NCI-H1092 treated with DMSO at 0.1 percent for 48 hours (cell line): ENCODE data around the gene TRIM17.
"Not testable (repeated sequence)": the region's sequence is repeated elsewhere in the genome, so short reads cannot be mapped to it uniquely, and the experiment has no call there.

Experiments used
- DNase-seq: peaks from one replicate; lab custom pipeline; 2025; lab: John Stamatoyannopoulos, UW

The TRIM17 gene

GRCh38 chr1:228448372-228448771 lies 31.7 kb upstream of the TRIM17 start:
- DNase-seq, result no peak

- DNase-seq, result no peak
These were observed 30.2 kb upstream of the TRIM17 start for GRCh38 chr1:228446852-228447251.

GRCh38 chr1:228445843-228446650 lies 29.4 kb upstream of the TRIM17 start:
- peak; percentile 41 for DNase-seq

GRCh38 chr1:228445490-228445842 lies 28.8 kb upstream of the TRIM17 start:
- peak; percentile 41 for DNase-seq

- DNase-seq, result no peak
These were observed 26.7 kb upstream of the TRIM17 start for GRCh38 chr1:228443395-228443794.

- DNase-seq, result no peak
These were observed 24.3 kb upstream of the TRIM17 start for GRCh38 chr1:228440761-228441500.

- no peak for DNase-seq
These were observed 21.6 kb upstream of the TRIM17 start for GRCh38 chr1:228438266-228438665.

GRCh38 chr1:228437424-228437962 lies 20.8 kb upstream of the TRIM17 start:
- DNase-seq, result no peak

- DNase-seq, result no peak
These were observed 18.0 kb upstream of the TRIM17 start for GRCh38 chr1:228434689-228435088.

- not testable (repeated sequence) for DNase-seq
These were observed 16.8 kb upstream of the TRIM17 start for GRCh38 chr1:228433337-228434053.

- DNase-seq, result no peak
These were observed 13.6 kb upstream of the TRIM17 start for GRCh38 chr1:228430243-228430642.

- DNase-seq, result no peak
These were observed 13.0 kb upstream of the TRIM17 start for GRCh38 chr1:228429698-228430097.

GRCh38 chr1:228429007-228429406 lies 12.3 kb upstream of the TRIM17 start:
- peak; percentile 27 for DNase-seq

GRCh38 chr1:228428412-228428811 lies 11.8 kb upstream of the TRIM17 start:
- DNase-seq, result no peak

- no peak for DNase-seq
These were observed 10.0 kb upstream of the TRIM17 start for GRCh38 chr1:228426518-228427175.

GRCh38 chr1:228424685-228425660 lies 8.3 kb upstream of the TRIM17 start:
- DNase-seq, result no peak

- DNase-seq, result no peak
These were observed 6.9 kb upstream of the TRIM17 start for GRCh38 chr1:228423404-228424053.

- no peak for DNase-seq
These were observed 4.5 kb upstream of the TRIM17 start for GRCh38 chr1:228420968-228421826.

GRCh38 chr1:228417483-228418203 lies 982 bp upstream of the TRIM17 start:
- DNase-seq, result no peak
